WTC11 (cell line): ENCODE measurements around the gene NSDHL. TPM values are rescaled to one million over a fixed set of nuclear protein-coding genes. Genes with fewer than 3 reads are reported as not detected.

Source experiments
- ATAC-seq: fragments of 200-7000 bp; cut with Tn5 transposase; 2 replicates; pipeline ENCODE4 v1.10.0; 2021; ENCODE audit warnings: mild to moderate bottlenecking, moderate library complexity
- CTCF ChIA-PET: fragments of 300-600 bp; sonication (Branson Sonifier 250); formaldehyde crosslinking; loops from one replicate; lab custom pipeline; 2021; ENCODE audit warnings: antibody characterized with exemption; lab: Charles Lee
- POLR2A ChIA-PET: fragments of 350-600 bp; sonication (Branson Sonifier 250); formaldehyde crosslinking; loops from one replicate; lab custom pipeline; 2021; ENCODE audit warnings: antibody characterized with exemption; lab: Charles Lee
- DNase-seq: peaks from one replicate; pipeline ENCODE4 v3.0.0; 2021; ENCODE audit warnings: low spot score
- H3K27ac Mint-ChIP-seq: 2 replicates; pipeline ENCODE4 v1.8.0; 2021; ENCODE audit warnings: mixed read lengths
- H3K27me3 Mint-ChIP-seq: 2 replicates; pipeline ENCODE4 v1.8.0; 2021; ENCODE audit warnings: low read depth, mild to moderate bottlenecking, moderate library complexity, mixed read lengths
- H3K36me3 Mint-ChIP-seq: 2 replicates; pipeline ENCODE4 v1.8.0; 2021; ENCODE audit warnings: mixed read lengths
- H3K4me1 Mint-ChIP-seq: 2 replicates; pipeline ENCODE4 v1.8.0; 2022; ENCODE audit warnings: mixed read lengths
- H3K4me3 Mint-ChIP-seq: 2 replicates; pipeline ENCODE4 v1.8.0; 2021; ENCODE audit warnings: mild to moderate bottlenecking, moderate library complexity, mixed read lengths
- H3K9me3 Mint-ChIP-seq: 2 replicates; pipeline ENCODE4 v1.8.0; 2021; ENCODE audit warnings: mixed read lengths
- ATF2 ChIP-seq: sonication (generic); formaldehyde crosslinking; IDR thresholded peaks from 2 replicates; pipeline ENCODE4 v1.8.1; 2022; ENCODE audit warnings: low read depth, missing genetic modification reagents, borderline replicate concordance
- ESRRA ChIP-seq: sonication (generic); formaldehyde crosslinking; IDR thresholded peaks from 2 replicates; pipeline ENCODE4 v1.8.1; 2022; ENCODE audit warnings: mild to moderate bottlenecking, missing genetic modification reagents, borderline replicate concordance
- FOXP4 ChIP-seq: sonication (generic); formaldehyde crosslinking; IDR thresholded peaks from 2 replicates; pipeline ENCODE4 v1.8.0; 2022; ENCODE audit warnings: mild to moderate bottlenecking, missing genetic modification reagents
- GRHL2 ChIP-seq: fragments of 250-450 bp; sonication (Bioruptor Pico); IDR thresholded peaks from 2 replicates; pipeline ENCODE4 v1.8.0; 2022; ENCODE audit warnings: mild to moderate bottlenecking, moderate library complexity; ENCODE audit not compliant: insufficient replicate concordance, severe bottlenecking
- NFATC4 ChIP-seq: fragments of 250-450 bp; sonication (Bioruptor Pico); IDR thresholded peaks from 2 replicates; pipeline ENCODE4 v1.9.0; 2021; ENCODE audit warnings: mild to moderate bottlenecking
- NR1H2 ChIP-seq: sonication (generic); formaldehyde crosslinking; IDR thresholded peaks from 2 replicates; pipeline ENCODE4 v1.9.0; 2021; ENCODE audit warnings: mild to moderate bottlenecking, moderate library complexity, missing genetic modification reagents
- SOX15 ChIP-seq: fragments of 250-450 bp; sonication (Bioruptor Pico); IDR thresholded peaks from 2 replicates; pipeline ENCODE4 v1.9.0; 2021; ENCODE audit warnings: mild to moderate bottlenecking
- ZMAT4 ChIP-seq: fragments of 250-450 bp; sonication (Bioruptor Pico); IDR thresholded peaks from 2 replicates; pipeline ENCODE4 v1.9.0; 2021; ENCODE audit warnings: mild to moderate bottlenecking
- ZNF121 ChIP-seq: sonication (generic); formaldehyde crosslinking; IDR thresholded peaks from 2 replicates; pipeline ENCODE4 v1.8.0; 2023; ENCODE audit warnings: missing genetic modification reagents
- total RNA-seq: library from RNA; stranded (reverse); gene quantifications from 3 replicates; pipeline ENCODE4 v1.2.3, GENCODE V29; 2021
- TF ChIP-seq, protein P1 (sequence below): fragments of 250-450 bp; sonication (Bioruptor Pico); IDR thresholded peaks from 2 replicates; pipeline ENCODE4 v1.8.0; 2021; ENCODE audit warnings: mild to moderate bottlenecking
- TF ChIP-seq, protein P2 (sequence below): sonication (generic); formaldehyde crosslinking; IDR thresholded peaks from 2 replicates; pipeline ENCODE4 v1.8.0; 2022; ENCODE audit warnings: mild to moderate bottlenecking, missing genetic modification reagents
- TF ChIP-seq, protein P3 (sequence below): sonication (generic); formaldehyde crosslinking; IDR thresholded peaks from 2 replicates; pipeline ENCODE4 v1.8.0; 2022; ENCODE audit warnings: mild to moderate bottlenecking, missing genetic modification reagents
- TF ChIP-seq, protein P4 (sequence below): sonication (generic); formaldehyde crosslinking; IDR thresholded peaks from 2 replicates; pipeline ENCODE4 v1.8.1; 2023; ENCODE audit warnings: mild to moderate bottlenecking, moderate library complexity, missing genetic modification reagents
- TF ChIP-seq, protein P5 (sequence below): sonication (generic); formaldehyde crosslinking; conservative IDR thresholded peaks from 2 replicates; pipeline ENCODE4 v1.8.1; 2022; ENCODE audit warnings: mild to moderate bottlenecking, missing genetic modification reagents
- TF ChIP-seq, protein P6 (sequence below): fragments of 250-450 bp; sonication (Bioruptor Pico); conservative IDR thresholded peaks from 2 replicates; pipeline ENCODE4 v1.9.0; 2021; ENCODE audit warnings: mild to moderate bottlenecking

The NSDHL gene
- total RNA-seq, 1 experiment from 2014 or later = 22.5 TPM

DNA sequence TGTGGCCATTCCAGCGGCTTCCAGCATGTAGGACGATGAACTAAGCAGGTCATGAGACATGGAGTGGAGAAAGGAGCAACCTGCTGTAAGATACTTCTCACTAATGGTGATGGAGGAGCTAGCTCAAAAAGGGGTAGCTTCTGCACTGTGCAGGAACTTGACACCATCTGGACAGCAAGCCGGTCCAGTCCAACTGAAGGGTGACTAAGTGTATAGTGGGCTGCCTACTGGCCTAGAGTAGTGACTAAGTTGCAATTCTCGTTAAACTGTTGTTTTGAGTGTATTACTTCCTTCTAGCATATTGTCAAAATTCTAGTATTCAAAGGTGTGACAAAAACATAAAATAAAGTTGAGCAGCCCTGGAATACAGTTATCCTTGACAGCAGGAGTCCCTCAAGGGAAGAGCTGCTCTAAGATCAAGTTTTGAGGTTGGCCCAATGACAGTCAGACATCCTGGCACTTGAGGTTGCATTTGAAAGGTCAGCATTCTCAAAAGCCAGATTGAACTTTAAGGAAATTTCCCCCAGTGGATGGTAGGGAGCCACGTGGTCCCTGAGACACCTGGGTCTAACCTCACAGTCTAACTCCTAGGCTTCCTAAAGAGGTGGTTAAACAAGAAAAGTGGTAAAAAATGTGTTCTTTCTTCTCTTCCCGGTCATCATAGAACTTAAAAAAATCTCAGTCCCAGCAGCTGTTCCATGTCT lies 8.3 kb upstream of the NSDHL start:
- ChIA-PET CTCF (interaction anchor here (0.9 to 2.1 kb wide), 7 partner anchors 9 to 1069 kb away, joined by 3 to 65 read pairs (median 6); partner anchors contain the start of genes CETN2 and NSDHL), POLR2A (no interaction called here)
- Mint-ChIP-seq H3K4me3 (no peak overlapping the region), H3K36me3 (no peaks in the 10 kb centered on the region), H3K27me3 (peaks cover 3% of the 10 kb centered on the region), H3K9me3 (no peaks in the 10 kb centered on the region), H3K4me1 (peaks cover 4% of the 10 kb centered on the region; the same call in 1 of the 2 replicates), H3K27ac (no peak overlapping the region)
- TF ChIP-seq FOXP4 = no peak
- no peak for TF ChIP-seq NR1H2 (CRISPR knock-in tag)
- no peak for TF ChIP-seq ZMAT4 (CRISPR knock-in tag)
- TF ChIP-seq, protein P1, sequence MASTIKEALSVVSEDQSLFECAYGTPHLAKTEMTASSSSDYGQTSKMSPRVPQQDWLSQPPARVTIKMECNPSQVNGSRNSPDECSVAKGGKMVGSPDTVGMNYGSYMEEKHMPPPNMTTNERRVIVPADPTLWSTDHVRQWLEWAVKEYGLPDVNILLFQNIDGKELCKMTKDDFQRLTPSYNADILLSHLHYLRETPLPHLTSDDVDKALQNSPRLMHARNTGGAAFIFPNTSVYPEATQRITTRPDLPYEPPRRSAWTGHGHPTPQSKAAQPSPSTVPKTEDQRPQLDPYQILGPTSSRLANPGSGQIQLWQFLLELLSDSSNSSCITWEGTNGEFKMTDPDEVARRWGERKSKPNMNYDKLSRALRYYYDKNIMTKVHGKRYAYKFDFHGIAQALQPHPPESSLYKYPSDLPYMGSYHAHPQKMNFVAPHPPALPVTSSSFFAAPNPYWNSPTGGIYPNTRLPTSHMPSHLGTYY (CRISPR knock-in tag) = no peak
- TF ChIP-seq, protein P2, sequence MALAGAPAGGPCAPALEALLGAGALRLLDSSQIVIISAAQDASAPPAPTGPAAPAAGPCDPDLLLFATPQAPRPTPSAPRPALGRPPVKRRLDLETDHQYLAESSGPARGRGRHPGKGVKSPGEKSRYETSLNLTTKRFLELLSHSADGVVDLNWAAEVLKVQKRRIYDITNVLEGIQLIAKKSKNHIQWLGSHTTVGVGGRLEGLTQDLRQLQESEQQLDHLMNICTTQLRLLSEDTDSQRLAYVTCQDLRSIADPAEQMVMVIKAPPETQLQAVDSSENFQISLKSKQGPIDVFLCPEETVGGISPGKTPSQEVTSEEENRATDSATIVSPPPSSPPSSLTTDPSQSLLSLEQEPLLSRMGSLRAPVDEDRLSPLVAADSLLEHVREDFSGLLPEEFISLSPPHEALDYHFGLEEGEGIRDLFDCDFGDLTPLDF = no peak
- TF ChIP-seq SOX15 (CRISPR knock-in tag) = no peak
- TF ChIP-seq ATF2 (CRISPR knock-in tag) = no peak
- TF ChIP-seq, protein P3, sequence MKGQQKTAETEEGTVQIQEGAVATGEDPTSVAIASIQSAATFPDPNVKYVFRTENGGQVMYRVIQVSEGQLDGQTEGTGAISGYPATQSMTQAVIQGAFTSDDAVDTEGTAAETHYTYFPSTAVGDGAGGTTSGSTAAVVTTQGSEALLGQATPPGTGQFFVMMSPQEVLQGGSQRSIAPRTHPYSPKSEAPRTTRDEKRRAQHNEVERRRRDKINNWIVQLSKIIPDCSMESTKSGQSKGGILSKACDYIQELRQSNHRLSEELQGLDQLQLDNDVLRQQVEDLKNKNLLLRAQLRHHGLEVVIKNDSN (CRISPR knock-in tag) = no peak
- TF ChIP-seq GRHL2 (CRISPR knock-in tag) = no peak
- TF ChIP-seq, protein P4, sequence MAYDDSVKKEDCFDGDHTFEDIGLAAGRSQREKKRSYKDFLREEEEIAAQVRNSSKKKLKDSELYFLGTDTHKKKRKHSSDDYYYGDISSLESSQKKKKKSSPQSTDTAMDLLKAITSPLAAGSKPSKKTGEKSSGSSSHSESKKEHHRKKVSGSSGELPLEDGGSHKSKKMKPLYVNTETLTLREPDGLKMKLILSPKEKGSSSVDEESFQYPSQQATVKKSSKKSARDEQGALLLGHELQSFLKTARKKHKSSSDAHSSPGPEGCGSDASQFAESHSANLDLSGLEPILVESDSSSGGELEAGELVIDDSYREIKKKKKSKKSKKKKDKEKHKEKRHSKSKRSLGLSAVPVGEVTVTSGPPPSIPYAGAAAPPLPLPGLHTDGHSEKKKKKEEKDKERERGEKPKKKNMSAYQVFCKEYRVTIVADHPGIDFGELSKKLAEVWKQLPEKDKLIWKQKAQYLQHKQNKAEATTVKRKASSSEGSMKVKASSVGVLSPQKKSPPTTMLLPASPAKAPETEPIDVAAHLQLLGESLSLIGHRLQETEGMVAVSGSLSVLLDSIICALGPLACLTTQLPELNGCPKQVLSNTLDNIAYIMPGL (CRISPR knock-in tag) = no peak
- no peak for TF ChIP-seq NFATC4 (CRISPR knock-in tag)
- no peak for TF ChIP-seq ESRRA
- TF ChIP-seq, protein P5, sequence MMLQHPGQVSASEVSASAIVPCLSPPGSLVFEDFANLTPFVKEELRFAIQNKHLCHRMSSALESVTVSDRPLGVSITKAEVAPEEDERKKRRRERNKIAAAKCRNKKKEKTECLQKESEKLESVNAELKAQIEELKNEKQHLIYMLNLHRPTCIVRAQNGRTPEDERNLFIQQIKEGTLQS (CRISPR knock-in tag) = no peak
- TF ChIP-seq ZNF121 (CRISPR knock-in tag) = no peak
- TF ChIP-seq, protein P6, sequence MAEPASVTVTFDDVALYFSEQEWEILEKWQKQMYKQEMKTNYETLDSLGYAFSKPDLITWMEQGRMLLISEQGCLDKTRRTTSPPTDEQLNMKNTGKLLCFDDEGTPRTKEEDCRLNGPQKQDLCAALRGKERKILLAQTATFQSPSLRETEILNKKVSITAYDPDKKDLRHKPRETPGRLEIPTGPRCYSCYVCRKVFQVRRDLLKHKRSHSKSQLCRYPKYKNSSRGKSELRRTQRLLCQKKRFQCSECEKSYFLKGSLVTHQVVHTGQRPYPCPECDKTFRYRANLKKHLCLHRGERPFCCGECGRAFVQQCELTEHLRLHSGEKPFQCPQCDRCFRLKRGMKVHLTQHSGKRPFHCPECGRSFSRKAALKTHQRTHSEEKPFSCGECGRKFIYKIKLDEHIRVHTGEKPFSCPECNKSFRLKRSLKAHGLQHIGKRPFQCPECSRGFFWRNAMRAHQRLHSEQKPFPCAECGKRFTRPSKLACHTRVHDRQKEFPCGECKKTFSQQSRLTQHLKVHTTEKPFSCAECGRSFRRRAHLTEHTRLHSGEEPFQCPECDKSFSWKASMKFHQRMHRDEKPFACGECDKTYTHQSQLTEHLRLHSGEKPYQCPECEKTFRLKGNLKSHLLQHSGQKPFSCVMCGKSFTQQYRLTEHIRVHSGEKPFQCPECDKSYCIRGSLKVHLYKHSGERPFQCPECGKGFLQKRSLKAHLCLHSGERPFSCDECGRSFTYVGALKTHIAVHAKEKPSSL (CRISPR knock-in tag) = no peak
- ATAC-seq (no peak), DNase-seq (no peak)
